ENCODE results near the gene PRRG4. TPM values are rescaled to one million over a fixed set of nuclear protein-coding genes. Genes with fewer than 3 reads are reported as not detected.

The PRRG4 gene
- total and polyA plus RNA-seq, 2 experiments from 2014 or later: 3.0 to 12.1 TPM

DNA sequence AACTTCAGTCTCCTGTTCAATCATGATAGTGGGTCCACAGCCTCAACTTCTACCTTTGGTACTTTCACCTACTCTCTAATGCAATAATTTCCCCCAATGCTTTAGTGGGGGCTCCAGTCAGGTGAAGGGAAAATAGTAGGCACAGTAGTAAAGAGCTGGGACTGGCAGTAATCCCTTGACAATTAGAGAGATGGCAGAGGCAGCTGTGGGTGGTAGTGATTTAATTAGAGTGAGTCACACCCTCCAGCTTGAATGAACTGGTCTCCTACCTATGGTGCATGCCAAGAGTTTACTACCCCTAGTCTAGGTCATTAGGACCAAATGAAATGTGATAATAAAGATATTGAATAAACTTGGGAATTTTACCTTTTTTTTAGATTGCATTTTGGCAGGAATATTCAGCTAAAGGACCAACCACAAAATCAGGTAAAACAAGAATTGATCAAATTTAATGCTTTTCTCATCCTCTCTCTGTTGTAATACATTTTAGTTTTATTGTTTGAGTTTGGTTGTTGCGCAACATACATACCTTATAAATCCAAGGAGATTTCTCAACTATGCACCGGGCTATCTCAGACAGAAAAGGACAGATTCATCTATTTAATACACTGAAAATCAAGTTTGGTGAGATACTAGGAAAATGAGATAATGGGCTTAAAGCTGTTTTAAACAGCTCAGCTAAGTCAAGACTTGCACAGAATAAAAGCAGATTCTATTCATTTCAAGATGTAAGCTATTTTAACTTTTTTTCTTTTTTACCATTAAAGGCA, 9.0 kb downstream of the PRRG4 start:
- Histone ChIP-seq H3K4me1 (ENCODE audit: insufficient read depth) (no peaks in the 10 kb centered on the region), H3K79me2 (no peaks in the 10 kb centered on the region), H3K9me2 (replicated peaks; ENCODE audit: insufficient read depth) (no peaks in the 10 kb centered on the region), H3K9me3 (ENCODE audit: low read depth) (no peaks in the 10 kb centered on the region), H3K4me3 (no peak overlapping the region), H4K20me1 (ENCODE audit: insufficient read depth, poor library complexity, severe bottlenecking) (no peaks in the 10 kb centered on the region), H3K27me3 (no peaks in the 10 kb centered on the region), H3K4me2 (no peak overlapping the region), H3K27ac (no peak overlapping the region), H3K36me3 (replicated peaks; ENCODE audit: insufficient read depth, low read depth) (no peaks in the 10 kb centered on the region), H2AFZ (no peak overlapping the region)
- DNase-seq (ENCODE audit: low spot score): peak; percentile 13
- WGBS (ENCODE audit: low lambda C conversion rate, missing lambda C conversion rate): 83% methylated on average over 2 of the region's 2 CpGs
- TF ChIP-seq, protein P1, sequence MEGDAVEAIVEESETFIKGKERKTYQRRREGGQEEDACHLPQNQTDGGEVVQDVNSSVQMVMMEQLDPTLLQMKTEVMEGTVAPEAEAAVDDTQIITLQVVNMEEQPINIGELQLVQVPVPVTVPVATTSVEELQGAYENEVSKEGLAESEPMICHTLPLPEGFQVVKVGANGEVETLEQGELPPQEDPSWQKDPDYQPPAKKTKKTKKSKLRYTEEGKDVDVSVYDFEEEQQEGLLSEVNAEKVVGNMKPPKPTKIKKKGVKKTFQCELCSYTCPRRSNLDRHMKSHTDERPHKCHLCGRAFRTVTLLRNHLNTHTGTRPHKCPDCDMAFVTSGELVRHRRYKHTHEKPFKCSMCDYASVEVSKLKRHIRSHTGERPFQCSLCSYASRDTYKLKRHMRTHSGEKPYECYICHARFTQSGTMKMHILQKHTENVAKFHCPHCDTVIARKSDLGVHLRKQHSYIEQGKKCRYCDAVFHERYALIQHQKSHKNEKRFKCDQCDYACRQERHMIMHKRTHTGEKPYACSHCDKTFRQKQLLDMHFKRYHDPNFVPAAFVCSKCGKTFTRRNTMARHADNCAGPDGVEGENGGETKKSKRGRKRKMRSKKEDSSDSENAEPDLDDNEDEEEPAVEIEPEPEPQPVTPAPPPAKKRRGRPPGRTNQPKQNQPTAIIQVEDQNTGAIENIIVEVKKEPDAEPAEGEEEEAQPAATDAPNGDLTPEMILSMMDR (IDR thresholded peaks at IDR 0.05; ENCODE audit: poor library complexity): no peak
- TF ChIP-seq EZH2 (IDR thresholded peaks at IDR 0.05; ENCODE audit: borderline replicate concordance) (no peak), EZH2phosphoT487 (IDR thresholded peaks at IDR 0.05; ENCODE audit: low read depth, severe bottlenecking, unreplicated experiment) (no peak)

DNA sequence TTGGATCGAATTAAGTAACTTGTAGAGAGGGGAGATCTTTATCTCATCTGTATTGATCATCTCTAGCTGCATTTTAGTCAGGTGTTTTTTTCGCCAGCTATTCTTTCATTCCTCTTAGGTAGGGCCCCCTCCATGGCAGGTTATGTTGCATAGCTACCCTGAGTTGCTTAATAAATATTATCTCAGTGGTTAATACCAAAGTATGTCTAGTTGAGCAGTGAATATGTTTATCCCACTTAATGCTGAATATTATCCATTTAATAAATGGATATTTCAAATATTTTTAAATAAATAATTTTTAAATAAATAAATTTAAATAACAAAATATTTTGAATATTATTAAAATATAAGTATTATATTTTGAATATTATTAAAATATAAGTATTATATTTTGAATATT, 9.6 kb downstream of the PRRG4 start:
- Histone ChIP-seq H3K9me3 (ENCODE audit: low read depth) (no peaks in the 10 kb centered on the region), H2AFZ (no peak overlapping the region), H3K4me3 (no peak overlapping the region), H4K20me1 (ENCODE audit: insufficient read depth, poor library complexity, severe bottlenecking) (no peaks in the 10 kb centered on the region), H3K4me2 (no peak overlapping the region), H3K79me2 (no peaks in the 10 kb centered on the region), H3K36me3 (replicated peaks; ENCODE audit: insufficient read depth, low read depth) (no peaks in the 10 kb centered on the region), H3K4me1 (ENCODE audit: insufficient read depth) (no peaks in the 10 kb centered on the region), H3K27me3 (no peaks in the 10 kb centered on the region), H3K9me2 (replicated peaks; ENCODE audit: insufficient read depth) (no peaks in the 10 kb centered on the region), H3K27ac (no peak overlapping the region)
- WGBS (ENCODE audit: low lambda C conversion rate, missing lambda C conversion rate): 87% methylated on average over 2 of the region's 2 CpGs
- DNase-seq (ENCODE audit: low spot score): no peak
- TF ChIP-seq, protein P1 (IDR thresholded peaks at IDR 0.05; ENCODE audit: poor library complexity): no peak
- no peak for TF ChIP-seq EZH2phosphoT487 (IDR thresholded peaks at IDR 0.05; ENCODE audit: low read depth, severe bottlenecking, unreplicated experiment)
- no peak for TF ChIP-seq EZH2 (IDR thresholded peaks at IDR 0.05; ENCODE audit: borderline replicate concordance)

DNA sequence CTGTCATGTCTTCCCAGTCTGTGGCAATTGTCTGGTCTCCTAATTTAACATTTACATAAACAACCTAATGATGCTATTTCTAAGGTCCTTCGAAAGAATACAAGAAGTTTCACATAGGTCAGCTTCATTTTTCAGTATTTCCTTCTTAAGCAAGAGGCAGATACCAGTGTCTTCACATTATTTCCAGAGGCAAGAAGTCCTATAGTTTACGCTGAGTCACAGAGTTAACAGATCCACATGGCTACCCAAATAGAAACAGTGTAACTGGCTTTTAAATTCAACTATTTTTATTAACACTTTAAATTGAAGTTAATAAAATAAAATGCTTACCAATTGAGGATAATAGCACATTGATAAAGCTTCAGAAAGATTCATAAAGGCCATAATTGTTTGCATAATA, 10.9 kb downstream of the PRRG4 start:
- Histone ChIP-seq H3K27ac (no peak overlapping the region), H3K79me2 (no peaks in the 10 kb centered on the region), H3K9me3 (ENCODE audit: low read depth) (no peaks in the 10 kb centered on the region), H3K4me3 (no peak overlapping the region), H3K4me2 (no peak overlapping the region), H3K4me1 (ENCODE audit: insufficient read depth) (no peaks in the 10 kb centered on the region), H3K9me2 (replicated peaks; ENCODE audit: insufficient read depth) (no peaks in the 10 kb centered on the region), H3K27me3 (no peaks in the 10 kb centered on the region), H2AFZ (no peak overlapping the region), H4K20me1 (ENCODE audit: insufficient read depth, poor library complexity, severe bottlenecking) (no peaks in the 10 kb centered on the region), H3K36me3 (replicated peaks; ENCODE audit: insufficient read depth, low read depth) (no peaks in the 10 kb centered on the region)
- WGBS (ENCODE audit: low lambda C conversion rate, missing lambda C conversion rate): 91% methylated on average over 2 of the region's 2 CpGs
- no peak for TF ChIP-seq EZH2phosphoT487 (IDR thresholded peaks at IDR 0.05; ENCODE audit: low read depth, severe bottlenecking, unreplicated experiment)
- no peak for TF ChIP-seq EZH2 (IDR thresholded peaks at IDR 0.05; ENCODE audit: borderline replicate concordance)
- TF ChIP-seq, protein P1 (IDR thresholded peaks at IDR 0.05; ENCODE audit: poor library complexity): no peak
- DNase-seq (ENCODE audit: low spot score): no peak

All from hepatocyte (in vitro differentiated cells).